ENCODE data around the gene MPC1.

DNA sequence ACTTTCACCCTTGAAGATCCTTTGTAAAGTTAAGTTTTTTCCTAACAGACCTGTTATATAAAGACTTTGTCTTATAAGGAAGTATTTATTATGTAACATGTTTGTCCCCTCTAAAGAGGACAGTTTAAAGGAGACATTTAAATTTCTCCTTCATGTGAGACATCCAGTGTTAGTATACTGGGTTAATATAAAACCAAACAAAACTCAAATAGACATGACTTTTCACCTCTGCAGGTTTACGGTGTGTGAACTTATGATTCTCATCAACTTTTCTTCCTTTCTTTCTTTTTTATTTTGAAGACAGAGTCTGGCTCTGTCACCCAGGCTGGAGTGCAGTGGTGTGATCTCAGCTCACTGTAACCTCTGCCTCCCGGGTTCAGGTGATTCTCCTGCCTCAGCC lies 17.4 kb upstream of the MPC1 start:
- TF ChIP-seq POLR2AphosphoS5 (IDR thresholded peaks at IDR 0.05; ENCODE audit: low read depth): no peak
- TF ChIP-seq, protein P1, sequence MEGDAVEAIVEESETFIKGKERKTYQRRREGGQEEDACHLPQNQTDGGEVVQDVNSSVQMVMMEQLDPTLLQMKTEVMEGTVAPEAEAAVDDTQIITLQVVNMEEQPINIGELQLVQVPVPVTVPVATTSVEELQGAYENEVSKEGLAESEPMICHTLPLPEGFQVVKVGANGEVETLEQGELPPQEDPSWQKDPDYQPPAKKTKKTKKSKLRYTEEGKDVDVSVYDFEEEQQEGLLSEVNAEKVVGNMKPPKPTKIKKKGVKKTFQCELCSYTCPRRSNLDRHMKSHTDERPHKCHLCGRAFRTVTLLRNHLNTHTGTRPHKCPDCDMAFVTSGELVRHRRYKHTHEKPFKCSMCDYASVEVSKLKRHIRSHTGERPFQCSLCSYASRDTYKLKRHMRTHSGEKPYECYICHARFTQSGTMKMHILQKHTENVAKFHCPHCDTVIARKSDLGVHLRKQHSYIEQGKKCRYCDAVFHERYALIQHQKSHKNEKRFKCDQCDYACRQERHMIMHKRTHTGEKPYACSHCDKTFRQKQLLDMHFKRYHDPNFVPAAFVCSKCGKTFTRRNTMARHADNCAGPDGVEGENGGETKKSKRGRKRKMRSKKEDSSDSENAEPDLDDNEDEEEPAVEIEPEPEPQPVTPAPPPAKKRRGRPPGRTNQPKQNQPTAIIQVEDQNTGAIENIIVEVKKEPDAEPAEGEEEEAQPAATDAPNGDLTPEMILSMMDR (conservative IDR thresholded peaks at IDR 0.05; ENCODE audit: low read depth in 2 of 2): no peak
- no peak for TF ChIP-seq EZH2phosphoT487 (IDR thresholded peaks at IDR 0.05; ENCODE audit: unreplicated experiment)
- TF ChIP-seq EZH2 (IDR thresholded peaks at IDR 0.05; ENCODE audit: low read depth, unreplicated experiment): no peak
- TF ChIP-seq CREB1 (CRISPR knock-in tag; IDR thresholded peaks at IDR 0.05; ENCODE audit: low read depth): no peak
- TF ChIP-seq, protein P2, sequence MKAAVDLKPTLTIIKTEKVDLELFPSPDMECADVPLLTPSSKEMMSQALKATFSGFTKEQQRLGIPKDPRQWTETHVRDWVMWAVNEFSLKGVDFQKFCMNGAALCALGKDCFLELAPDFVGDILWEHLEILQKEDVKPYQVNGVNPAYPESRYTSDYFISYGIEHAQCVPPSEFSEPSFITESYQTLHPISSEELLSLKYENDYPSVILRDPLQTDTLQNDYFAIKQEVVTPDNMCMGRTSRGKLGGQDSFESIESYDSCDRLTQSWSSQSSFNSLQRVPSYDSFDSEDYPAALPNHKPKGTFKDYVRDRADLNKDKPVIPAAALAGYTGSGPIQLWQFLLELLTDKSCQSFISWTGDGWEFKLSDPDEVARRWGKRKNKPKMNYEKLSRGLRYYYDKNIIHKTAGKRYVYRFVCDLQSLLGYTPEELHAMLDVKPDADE (IDR thresholded peaks at IDR 0.05): no peak
- TF ChIP-seq, protein P3, sequence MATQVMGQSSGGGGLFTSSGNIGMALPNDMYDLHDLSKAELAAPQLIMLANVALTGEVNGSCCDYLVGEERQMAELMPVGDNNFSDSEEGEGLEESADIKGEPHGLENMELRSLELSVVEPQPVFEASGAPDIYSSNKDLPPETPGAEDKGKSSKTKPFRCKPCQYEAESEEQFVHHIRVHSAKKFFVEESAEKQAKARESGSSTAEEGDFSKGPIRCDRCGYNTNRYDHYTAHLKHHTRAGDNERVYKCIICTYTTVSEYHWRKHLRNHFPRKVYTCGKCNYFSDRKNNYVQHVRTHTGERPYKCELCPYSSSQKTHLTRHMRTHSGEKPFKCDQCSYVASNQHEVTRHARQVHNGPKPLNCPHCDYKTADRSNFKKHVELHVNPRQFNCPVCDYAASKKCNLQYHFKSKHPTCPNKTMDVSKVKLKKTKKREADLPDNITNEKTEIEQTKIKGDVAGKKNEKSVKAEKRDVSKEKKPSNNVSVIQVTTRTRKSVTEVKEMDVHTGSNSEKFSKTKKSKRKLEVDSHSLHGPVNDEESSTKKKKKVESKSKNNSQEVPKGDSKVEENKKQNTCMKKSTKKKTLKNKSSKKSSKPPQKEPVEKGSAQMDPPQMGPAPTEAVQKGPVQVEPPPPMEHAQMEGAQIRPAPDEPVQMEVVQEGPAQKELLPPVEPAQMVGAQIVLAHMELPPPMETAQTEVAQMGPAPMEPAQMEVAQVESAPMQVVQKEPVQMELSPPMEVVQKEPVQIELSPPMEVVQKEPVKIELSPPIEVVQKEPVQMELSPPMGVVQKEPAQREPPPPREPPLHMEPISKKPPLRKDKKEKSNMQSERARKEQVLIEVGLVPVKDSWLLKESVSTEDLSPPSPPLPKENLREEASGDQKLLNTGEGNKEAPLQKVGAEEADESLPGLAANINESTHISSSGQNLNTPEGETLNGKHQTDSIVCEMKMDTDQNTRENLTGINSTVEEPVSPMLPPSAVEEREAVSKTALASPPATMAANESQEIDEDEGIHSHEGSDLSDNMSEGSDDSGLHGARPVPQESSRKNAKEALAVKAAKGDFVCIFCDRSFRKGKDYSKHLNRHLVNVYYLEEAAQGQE (IDR thresholded peaks at IDR 0.05; ENCODE audit: unreplicated experiment): no peak
- TF ChIP-seq JUNB (IDR thresholded peaks at IDR 0.05; ENCODE audit: unreplicated experiment): no peak
- no peak for TF ChIP-seq ZNF114 (CRISPR knock-in tag; IDR thresholded peaks at IDR 0.05)
- TF ChIP-seq ZNF331 (CRISPR knock-in tag; IDR thresholded peaks at IDR 0.05; ENCODE audit: low read depth): no peak
- no peak for TF ChIP-seq NANOG (IDR thresholded peaks at IDR 0.05; ENCODE audit: borderline replicate concordance)
- TF ChIP-seq STAT1 (IDR thresholded peaks at IDR 0.05; ENCODE audit: unreplicated experiment): no peak
- TF ChIP-seq, protein P4, sequence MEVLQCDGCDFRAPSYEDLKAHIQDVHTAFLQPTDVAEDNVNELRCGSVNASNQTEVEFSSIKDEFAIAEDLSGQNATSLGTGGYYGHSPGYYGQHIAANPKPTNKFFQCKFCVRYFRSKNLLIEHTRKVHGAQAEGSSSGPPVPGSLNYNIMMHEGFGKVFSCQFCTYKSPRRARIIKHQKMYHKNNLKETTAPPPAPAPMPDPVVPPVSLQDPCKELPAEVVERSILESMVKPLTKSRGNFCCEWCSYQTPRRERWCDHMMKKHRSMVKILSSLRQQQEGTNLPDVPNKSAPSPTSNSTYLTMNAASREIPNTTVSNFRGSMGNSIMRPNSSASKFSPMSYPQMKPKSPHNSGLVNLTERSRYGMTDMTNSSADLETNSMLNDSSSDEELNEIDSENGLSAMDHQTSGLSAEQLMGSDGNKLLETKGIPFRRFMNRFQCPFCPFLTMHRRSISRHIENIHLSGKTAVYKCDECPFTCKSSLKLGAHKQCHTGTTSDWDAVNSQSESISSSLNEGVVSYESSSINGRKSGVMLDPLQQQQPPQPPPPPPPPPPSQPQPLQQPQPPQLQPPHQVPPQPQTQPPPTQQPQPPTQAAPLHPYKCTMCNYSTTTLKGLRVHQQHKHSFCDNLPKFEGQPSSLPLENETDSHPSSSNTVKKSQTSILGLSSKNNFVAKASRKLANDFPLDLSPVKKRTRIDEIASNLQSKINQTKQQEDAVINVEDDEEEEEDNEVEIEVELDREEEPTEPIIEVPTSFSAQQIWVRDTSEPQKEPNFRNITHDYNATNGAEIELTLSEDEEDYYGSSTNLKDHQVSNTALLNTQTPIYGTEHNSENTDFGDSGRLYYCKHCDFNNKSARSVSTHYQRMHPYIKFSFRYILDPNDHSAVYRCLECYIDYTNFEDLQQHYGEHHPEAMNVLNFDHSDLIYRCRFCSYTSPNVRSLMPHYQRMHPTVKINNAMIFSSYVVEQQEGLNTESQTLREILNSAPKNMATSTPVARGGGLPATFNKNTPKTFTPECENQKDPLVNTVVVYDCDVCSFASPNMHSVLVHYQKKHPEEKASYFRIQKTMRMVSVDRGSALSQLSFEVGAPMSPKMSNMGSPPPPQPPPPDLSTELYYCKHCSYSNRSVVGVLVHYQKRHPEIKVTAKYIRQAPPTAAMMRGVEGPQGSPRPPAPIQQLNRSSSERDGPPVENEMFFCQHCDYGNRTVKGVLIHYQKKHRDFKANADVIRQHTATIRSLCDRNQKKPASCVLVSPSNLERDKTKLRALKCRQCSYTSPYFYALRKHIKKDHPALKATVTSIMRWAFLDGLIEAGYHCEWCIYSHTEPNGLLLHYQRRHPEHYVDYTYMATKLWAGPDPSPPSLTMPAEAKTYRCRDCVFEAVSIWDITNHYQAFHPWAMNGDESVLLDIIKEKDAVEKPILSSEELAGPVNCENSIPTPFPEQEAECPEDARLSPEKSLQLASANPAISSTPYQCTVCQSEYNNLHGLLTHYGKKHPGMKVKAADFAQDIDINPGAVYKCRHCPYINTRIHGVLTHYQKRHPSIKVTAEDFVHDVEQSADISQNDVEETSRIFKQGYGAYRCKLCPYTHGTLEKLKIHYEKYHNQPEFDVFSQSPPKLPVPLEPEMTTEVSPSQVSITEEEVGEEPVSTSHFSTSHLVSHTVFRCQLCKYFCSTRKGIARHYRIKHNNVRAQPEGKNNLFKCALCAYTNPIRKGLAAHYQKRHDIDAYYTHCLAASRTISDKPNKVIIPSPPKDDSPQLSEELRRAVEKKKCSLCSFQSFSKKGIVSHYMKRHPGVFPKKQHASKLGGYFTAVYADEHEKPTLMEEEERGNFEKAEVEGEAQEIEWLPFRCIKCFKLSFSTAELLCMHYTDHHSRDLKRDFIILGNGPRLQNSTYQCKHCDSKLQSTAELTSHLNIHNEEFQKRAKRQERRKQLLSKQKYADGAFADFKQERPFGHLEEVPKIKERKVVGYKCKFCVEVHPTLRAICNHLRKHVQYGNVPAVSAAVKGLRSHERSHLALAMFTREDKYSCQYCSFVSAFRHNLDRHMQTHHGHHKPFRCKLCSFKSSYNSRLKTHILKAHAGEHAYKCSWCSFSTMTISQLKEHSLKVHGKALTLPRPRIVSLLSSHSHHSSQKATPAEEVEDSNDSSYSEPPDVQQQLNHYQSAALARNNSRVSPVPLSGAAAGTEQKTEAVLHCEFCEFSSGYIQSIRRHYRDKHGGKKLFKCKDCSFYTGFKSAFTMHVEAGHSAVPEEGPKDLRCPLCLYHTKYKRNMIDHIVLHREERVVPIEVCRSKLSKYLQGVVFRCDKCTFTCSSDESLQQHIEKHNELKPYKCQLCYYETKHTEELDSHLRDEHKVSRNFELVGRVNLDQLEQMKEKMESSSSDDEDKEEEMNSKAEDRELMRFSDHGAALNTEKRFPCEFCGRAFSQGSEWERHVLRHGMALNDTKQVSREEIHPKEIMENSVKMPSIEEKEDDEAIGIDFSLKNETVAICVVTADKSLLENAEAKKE (CRISPR knock-in tag; IDR thresholded peaks at IDR 0.05): no peak

Data from GM23338 (cell line).